Activated CD4-positive, CD25-positive, alpha-beta regulatory T cell treated with anti-CD3 and anti-CD28 coated beads, Interleukin-2, amount 50 U/mL, for 24 hours (primary cell): ENCODE data around the gene ZBTB8OS.
A peak's percentile ranks its signal among the peaks of the same experiment; 100 is the strongest.
"Not testable (repeated sequence)": the region's sequence is repeated elsewhere in the genome, so short reads cannot be mapped to it uniquely, and the experiment has no call there.

Source experiments
- ATAC-seq, 2 donors: fragments of 150-1000 bp; cut with Tn5 transposase; one replicate each; pipeline ENCODE4 v1.10.0; 2021; ENCODE audit warnings: mild to moderate bottlenecking in 1 of 2, moderate library complexity in 1 of 2

ZBTB8OS gene

DNA sequence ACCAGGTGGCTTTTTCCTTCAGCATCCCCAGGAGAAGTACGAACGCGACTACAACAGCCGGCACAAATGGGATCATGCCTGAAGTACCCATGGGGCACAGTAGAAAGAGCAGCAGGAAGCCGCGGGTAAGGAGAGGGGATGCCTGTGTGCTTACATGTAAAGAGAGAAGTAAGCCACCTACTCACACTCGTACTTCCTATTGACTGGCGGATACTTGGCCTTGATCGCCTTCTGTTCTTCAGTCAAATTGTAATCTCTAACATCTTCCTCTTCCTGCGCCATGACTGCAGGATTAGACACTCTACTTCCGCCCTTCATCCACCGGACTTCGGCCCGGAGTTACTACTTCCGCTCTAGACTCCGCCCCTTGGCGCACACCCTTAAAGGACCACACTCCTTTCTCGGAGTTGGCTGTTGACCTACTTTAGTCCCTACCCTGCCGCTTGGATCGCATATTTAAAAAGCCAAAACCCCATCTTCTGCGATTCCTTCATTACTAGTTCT, at the start of gene ZBTB8OS:
TSS of gene ZBTB8OS (minus strand) at position 303 of the 504 bp plus-strand sequence. CDS start at position 282, 21 bp downstream.
- ATAC-seq, result peak; percentile 74 to 79

DNA sequence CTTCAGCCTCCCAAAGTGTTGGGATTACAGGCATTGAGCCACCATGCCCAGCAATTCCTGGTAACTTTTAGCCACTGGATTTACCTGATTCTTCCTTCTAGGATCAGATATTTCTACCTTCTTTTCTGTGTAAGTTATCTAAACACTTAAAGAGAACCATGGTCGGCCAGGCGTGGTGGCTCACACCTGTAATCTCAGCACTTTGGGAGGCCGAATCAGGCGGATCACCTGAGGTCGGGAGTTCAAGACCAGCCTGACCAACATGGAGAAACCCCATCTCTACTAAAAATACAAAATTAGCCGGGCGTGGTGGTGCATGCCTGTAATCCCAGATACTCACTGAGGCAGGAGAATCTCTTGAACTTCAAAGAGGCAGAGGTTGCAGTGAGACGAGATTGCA, 46.6 kb upstream of the ZBTB8OS start:
- not testable (repeated sequence) for ATAC-seq

- no peak for ATAC-seq
Observed at GRCh38 chr1:32696041-32696440, 45.7 kb upstream of the ZBTB8OS start.

DNA sequence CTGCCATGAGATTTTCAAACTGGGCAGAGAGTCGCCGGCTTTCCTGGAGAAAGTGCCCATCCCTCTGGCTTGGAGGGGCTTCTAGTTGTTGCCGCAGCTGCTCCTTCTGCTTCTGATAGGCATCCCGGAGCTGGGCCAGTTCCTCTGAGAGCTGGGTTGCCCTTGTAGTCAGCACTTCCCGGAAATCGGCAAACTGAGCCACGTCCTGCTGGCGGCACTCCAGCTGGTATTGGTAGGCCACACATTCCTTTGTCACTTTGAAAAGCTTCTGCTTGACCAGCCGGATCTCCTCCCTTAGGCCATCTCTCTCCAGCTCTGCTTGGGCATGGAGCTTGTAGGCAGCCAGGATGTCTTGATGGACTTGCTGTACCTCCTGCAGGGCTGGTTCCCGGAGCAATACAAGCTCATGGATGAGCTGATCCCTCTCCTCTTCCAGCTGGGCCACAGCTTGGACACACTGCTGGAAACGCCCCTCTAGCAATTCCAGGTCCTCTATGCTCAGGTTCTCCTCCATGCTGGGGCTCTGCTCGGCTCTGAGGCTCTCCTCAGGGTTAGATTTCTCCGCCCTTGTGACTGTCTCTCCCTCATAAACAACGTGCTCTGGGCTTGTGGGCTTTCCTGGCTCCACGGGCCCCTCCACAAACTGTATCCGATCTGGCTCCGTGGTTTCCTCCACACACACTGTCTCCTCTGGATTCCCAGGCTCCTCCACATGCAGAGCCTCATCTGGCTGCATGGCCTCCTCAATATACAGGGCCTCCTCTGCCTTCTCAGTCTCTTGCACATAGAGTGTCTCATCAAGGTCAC, 45.0 kb upstream of the ZBTB8OS start:
- no peak for ATAC-seq

GRCh38 chr1:32693455-32694174, 43.3 kb upstream of the ZBTB8OS start:
- no peak for ATAC-seq

GRCh38 chr1:32686387-32686786, 36.0 kb upstream of the ZBTB8OS start:
- ATAC-seq, result no peak

GRCh38 chr1:32685498-32685897, 35.1 kb upstream of the ZBTB8OS start:
- no peak for ATAC-seq

DNA sequence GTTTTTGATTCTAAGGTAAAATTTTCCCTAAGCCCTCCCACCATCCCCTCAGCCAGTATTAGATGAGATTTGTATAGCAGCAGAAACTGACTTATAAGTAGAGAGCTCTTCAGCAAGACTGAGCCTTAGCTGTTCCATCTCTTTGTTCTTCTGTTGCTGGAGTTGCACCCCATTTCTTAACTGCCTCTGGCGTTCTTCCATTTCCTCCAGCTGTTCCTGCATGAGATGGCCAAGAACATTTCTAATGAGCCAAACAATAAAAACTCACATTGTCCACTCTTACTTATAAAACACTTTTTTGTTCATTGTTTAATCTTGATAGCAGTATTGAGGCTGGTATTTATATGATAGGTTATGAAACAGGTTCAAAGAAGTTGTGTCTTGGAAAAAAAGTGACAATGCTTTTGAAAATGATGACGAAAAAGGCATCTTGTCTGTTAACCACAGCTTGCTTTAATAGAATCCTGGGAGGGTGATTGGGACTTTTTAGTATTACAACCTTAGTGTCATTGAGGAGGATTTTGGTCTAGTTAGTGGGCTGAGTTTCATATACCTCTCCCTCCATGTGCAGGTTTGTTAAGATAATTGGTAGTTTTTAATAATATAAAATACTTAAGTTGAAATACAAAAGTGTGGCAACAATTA, 33.9 kb upstream of the ZBTB8OS start:
- no peak for ATAC-seq

DNA sequence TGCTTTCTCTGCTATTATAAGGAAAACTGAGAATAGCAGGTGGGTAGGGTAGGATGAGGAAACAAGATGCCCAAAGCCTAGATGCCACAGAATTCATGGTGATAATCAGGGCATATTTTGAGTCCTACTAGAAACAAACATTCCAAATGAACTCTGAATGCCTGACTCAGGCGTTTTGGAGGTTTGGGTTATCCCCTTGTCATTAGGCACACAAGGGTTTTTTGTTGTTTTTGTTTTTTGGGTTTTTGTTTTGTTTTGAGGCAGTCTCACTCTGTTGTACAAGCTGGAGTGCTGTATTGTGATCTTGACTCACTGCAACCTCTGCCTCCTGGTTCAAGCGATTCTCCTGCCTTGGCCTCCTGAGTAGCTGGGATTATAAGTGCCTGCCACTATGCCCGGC, 33.0 kb upstream of the ZBTB8OS start:
- ATAC-seq, result no peak

GRCh38 chr1:32681999-32682398, 31.6 kb upstream of the ZBTB8OS start:
- ATAC-seq, result no peak

GRCh38 chr1:32681509-32681908, 31.2 kb upstream of the ZBTB8OS start:
- no peak for ATAC-seq

DNA sequence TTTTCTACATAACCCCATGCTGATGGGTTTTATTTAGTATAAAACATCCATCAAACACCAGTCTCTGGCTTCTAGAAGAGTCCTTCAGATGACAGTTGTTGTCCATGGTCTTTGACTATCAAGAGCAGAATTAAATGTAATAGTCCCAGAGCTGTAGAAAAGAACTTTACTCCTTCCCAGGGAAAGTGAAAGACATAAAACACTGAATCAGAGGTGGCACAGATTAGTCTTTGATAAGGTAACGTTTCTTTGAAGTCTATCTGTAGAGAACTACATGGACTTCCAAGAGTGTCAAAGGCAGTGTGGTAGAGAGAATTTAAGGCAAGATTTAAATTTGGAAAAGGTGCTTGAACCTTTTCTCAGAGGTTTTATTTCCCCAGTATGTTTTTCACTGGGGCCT, 30.3 kb upstream of the ZBTB8OS start:
- no peak for ATAC-seq

DNA sequence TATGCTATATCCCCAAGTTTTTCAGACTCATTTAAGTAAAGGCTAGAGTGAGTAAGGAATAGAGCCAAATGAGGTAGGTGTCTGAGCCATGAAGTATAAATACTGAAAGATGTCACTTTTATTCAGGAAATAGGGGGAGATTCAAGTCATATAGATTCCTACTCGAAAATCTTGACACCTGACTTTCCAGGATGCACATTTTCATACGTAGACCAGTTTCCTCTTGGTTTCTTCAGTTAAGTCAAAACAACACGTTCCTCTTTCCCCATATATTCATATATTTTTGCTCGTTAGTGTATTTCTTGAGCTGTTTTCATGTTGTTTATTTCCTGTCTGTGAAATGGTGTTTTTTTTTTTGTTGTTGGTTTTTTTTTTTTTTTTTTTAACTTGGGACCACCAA, 29.6 kb upstream of the ZBTB8OS start:
- not testable (repeated sequence) for ATAC-seq

DNA sequence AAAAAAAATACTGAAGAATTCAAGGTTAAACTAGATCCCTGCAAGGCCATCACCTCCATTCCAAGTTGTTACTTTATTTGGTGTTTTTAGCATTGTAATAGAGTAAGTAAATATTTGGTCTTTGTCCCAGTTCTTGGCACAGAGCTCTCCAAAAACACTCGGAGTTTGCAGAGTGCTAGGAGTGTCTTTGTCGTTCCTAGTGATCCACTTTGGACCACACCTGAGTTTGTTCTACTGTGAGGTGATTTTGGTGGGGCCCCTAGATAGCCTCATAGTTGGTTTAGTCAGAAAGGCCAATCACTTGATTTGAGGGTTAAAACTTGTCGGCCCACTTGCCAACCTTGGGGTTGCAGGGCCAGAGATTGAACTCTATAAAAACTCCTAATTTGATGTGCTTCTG, 26.6 kb upstream of the ZBTB8OS start:
- no peak for ATAC-seq

DNA sequence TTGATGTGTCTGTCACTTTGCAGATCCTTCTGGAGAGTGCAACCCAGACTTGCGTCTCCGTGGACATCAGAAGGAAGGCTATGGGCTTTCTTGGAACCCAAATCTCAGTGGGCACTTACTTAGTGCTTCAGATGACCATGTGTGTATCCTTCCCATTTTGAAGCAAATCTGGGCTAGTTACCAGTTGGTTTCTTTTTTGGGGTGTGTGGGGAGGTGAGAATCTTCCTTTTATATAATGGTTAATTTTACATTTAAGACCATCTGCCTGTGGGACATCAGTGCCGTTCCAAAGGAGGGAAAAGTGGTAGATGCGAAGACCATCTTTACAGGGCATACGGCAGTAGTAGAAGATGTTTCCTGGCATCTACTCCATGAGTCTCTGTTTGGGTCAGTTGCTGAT, 18.4 kb upstream of the ZBTB8OS start:
- not testable (repeated sequence) for ATAC-seq

GRCh38 chr1:32666901-32667566, 16.7 kb upstream of the ZBTB8OS start:
- no peak for ATAC-seq

DNA sequence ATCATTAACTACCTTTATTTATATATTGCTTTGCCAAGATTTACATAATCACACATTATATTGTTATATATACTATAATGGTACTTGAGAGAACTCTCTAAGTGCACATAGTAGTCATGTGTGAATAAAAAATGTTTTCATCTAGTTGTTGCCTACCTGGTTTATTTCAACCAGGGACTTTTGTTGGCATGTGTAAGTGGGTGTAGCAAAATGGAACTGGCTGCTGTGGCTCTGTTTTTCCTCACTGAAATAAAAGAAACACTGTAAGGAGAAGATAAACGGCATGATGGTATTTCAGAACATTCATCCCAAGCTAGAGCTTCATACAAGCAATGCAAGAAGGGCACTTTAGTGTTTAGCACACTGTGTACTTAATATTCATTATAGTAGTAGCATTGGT, 15.6 kb upstream of the ZBTB8OS start:
- ATAC-seq, result no peak

DNA sequence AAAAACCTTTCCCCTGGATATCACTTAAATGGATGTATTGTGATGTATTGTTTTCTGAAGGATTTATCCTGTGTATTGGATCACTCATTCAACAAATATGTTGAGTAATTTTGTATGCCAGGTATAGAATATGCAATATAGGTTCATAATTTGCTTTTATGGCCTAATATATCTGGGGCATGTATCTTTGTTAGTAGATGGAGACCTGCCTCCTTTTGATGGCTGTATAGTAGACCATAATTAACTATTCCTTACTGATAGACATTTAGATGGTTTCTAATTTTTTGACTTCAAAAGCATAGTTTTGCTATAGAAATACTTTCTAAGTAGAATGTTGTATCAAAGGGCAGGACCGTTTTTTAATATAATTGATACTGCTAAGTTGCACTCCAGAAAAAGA, 9.2 kb upstream of the ZBTB8OS start:
- ATAC-seq, result no peak

DNA sequence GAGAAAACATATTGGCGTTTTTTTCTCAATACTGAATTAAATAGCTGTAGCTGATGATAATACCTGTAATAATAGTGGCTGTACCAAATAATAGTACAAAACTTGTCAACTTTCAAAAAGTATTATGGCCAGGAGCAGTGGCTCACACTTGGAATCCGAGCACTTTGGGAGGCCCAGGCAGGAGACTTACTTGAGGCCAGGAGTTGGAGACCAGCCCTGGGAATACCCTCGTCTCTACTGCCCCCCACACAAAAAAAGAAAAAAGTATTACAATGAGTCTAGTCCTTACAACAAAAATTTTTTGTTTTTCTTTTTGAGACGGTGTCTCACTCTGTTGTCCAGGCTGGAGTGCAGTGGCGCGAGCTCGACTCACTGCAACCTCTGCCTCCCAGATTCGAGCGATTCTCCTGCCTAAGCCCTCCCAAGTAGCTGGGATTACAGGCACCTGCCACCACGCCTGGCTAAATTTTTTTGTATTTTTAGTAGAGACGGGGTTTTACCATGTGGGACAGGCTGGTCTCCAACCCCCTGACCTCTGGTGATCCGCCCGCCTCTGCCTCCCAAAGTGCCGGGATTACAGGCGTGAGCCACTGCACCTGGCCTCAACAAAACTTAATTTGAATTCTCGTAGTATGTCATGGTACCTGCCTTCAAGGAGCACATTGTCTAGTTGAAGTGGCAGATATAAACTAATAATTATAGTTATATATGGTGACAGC, 2.1 kb upstream of the ZBTB8OS start:
- ATAC-seq, result no peak

DNA sequence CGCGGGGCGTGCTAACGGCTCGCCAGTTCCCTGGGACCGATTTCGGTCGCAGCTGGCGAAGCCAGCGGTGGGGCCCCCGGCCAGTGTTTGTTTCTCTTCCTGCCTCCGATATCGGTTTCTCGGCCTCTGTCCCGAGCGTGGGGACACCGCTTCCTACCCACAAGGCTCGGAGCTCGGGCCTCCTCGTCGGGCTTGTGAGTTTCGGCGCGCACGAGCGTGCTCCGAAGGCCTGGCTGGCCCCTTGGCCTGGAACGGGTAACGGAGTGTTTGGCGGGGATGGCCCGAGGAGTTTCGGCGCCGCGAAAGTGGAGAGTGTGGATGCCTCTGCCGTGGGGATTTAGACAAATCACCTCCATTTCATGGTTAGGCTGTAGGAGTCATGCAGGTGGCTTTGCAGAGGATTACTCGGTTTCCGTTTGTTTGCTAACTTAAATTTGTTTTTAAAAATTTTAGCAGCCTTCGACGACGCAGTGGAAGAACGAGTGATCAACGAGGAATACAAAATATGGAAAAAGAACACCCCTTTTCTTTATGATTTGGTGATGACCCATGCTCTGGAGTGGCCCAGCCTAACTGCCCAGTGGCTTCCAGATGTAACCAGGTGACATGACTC, 1.2 kb upstream of the ZBTB8OS start:
- ATAC-seq, result peak in 1 of 2 donors; percentile 1

GRCh38 chr1:32650752-32651460, 556 bp upstream of the ZBTB8OS start, which contains the start of gene RBBP4:
Gene RBBP4 (plus strand): TSS chr1:32651208. CDS start chr1:32651307, 99 bp downstream.
- peak; percentile 90 to 91 for ATAC-seq
